GM10248 (cell line): ENCODE data around the gene LMO1.

ENCODE experiments used
- CTCF ChIA-PET: fragments of 300-600 bp; sonication (Branson Sonifier 250); formaldehyde crosslinking; extraction: SDS; loops from one replicate; lab custom pipeline; 2021; ENCODE audit warnings: antibody characterized with exemption; lab: Yijun Ruan, JAX
- POLR2A ChIA-PET: fragments of 350-650 bp; sonication (Branson Sonifier 250); formaldehyde crosslinking; extraction: SDS; loops from one replicate; lab custom pipeline; 2020; ENCODE audit warnings: antibody characterized with exemption; lab: Yijun Ruan, JAX
- DNase-seq: peaks from one replicate; pipeline ENCODE4 v3.0.0; 2012; ENCODE audit errors: extremely low spot score
- CTCF ChIP-seq: IDR thresholded peaks from 2 replicates; pipeline ENCODE4 v1.5.1; 2012; ENCODE audit warnings: mild to moderate bottlenecking, low read depth; ENCODE audit errors: extremely low read depth, missing control alignments, control extremely low read depth

LMO1 gene

GRCh38 chr11:8261921-8262551, 1.6 kb downstream of the LMO1 start:
- no peak for DNase-seq
- CTCF ChIA-PET: interaction anchor here (1.1 to 4.5 kb wide), 8 partner anchors 13 to 336 kb away, joined by 3 to 24 read pairs (median 6); no protein-coding TSS in a partner anchor
- POLR2A ChIA-PET: no interaction called here
- no peak for TF ChIP-seq CTCF

GRCh38 chr11:8261291-8261690, 2.4 kb downstream of the LMO1 start:
- DNase-seq: no peak
- POLR2A ChIA-PET: no interaction called here
- CTCF ChIA-PET: no interaction called here
- no peak for TF ChIP-seq CTCF

- CTCF ChIA-PET: no interaction called here
- POLR2A ChIA-PET: no interaction called here
- TF ChIP-seq CTCF: no peak
- no peak for DNase-seq
Measured at GRCh38 chr11:8260202-8260966, 3.3 kb downstream of the LMO1 start.

GRCh38 chr11:8259306-8259959, 4.2 kb downstream of the LMO1 start:
- no peak for DNase-seq
- ChIA-PET CTCF (no interaction called here), POLR2A (no interaction called here)
- TF ChIP-seq CTCF: no peak

GRCh38 chr11:8258784-8259183, 4.9 kb downstream of the LMO1 start:
- ChIA-PET CTCF (interaction anchor here (1.4 kb wide), 1 partner anchor 308 kb away, joined by 3 read pairs; no protein-coding TSS in a partner anchor), POLR2A (no interaction called here)
- TF ChIP-seq CTCF: no peak
- DNase-seq: no peak

- no peak for TF ChIP-seq CTCF
- CTCF ChIA-PET: interaction anchor here (1.4 kb wide), 1 partner anchor 309 kb away, joined by 3 read pairs; no protein-coding TSS in a partner anchor
- POLR2A ChIA-PET: no interaction called here
- DNase-seq: no peak
Measured at GRCh38 chr11:8258289-8258688, 5.4 kb downstream of the LMO1 start.
